B cell (primary cell): ENCODE data around the gene SRR. TPM values are rescaled to one million over a fixed set of nuclear protein-coding genes. Genes with fewer than 3 reads are reported as not detected.

ENCODE experiments used
- ATAC-seq: fragments of 200-7000 bp; cut with Tn5 transposase; one replicate; pipeline ENCODE4 v1.10.0; 2021; ENCODE audit warnings: low read depth, mild to moderate bottlenecking, moderate number of reproducible peaks, moderate library complexity
- CTCF ChIA-PET: fragments of 350-600 bp; sonication (Branson Sonifier 250); formaldehyde crosslinking; loops from one replicate; lab custom pipeline; 2021; ENCODE audit warnings: antibody characterized with exemption, inconsistent platforms; lab: Charles Lee
- POLR2A ChIA-PET: fragments of 350-600 bp; sonication (Branson Sonifier 250); formaldehyde crosslinking; loops from one replicate; lab custom pipeline; 2021; ENCODE audit warnings: antibody characterized with exemption; lab: Charles Lee
- DNase-seq: peaks from one replicate; pipeline ENCODE4 v3.0.0; 2013
- H2AFZ ChIP-seq: 2 replicates; pipeline ENCODE4 v1.6.1; 2012; ENCODE audit warnings: mild to moderate bottlenecking, low read depth, low read length; ENCODE audit not compliant: insufficient read depth, poor library complexity, severe bottlenecking
- H3K27ac ChIP-seq, 2 donors: 1 replicate in 1 of 2; 2 replicates in 1 of 2; pipeline ENCODE4 v1.5.1; 2012 to 2013; ENCODE audit warnings: low read length in 2 of 2, mild to moderate bottlenecking in 2 of 2, moderate library complexity in 1 of 2
- H3K27me3 ChIP-seq, 4 experiments: fragments of 200-600 bp in 1 of 4; sonication (generic) in 1 of 4; replicated peaks in 1 of 4; 1 replicate in 2 of 4; 2 replicates in 2 of 4; pipeline versions ENCODE4 v1.6.1 to v1.7.0; 2013 to 2016; ENCODE audit warnings: low read length in 3 of 4, mild to moderate bottlenecking in 2 of 4, mixed read lengths in 1 of 4, moderate library complexity in 1 of 4; ENCODE audit not compliant: insufficient read depth in 4 of 4, control insufficient read depth in 3 of 4; ENCODE audit errors: control extremely low read depth in 1 of 4
- H3K36me3 ChIP-seq, 2 experiments: replicated peaks in 1 of 2; 1 replicate in 1 of 2; 2 replicates in 1 of 2; pipeline versions ENCODE4 v1.6.1 to v1.7.1; 2013; ENCODE audit warnings: low read length in 1 of 2; ENCODE audit not compliant: insufficient read depth in 2 of 2, control insufficient read depth in 1 of 2; ENCODE audit errors: control extremely low read depth in 1 of 2, extremely low read depth in 1 of 2
- H3K4me1 ChIP-seq, 2 donors: fragments of 200-600 bp in 1 of 2; sonication (generic) in 1 of 2; 1 replicate in 1 of 2; 2 replicates in 1 of 2; pipeline versions ENCODE4 v1.5.1 to v1.6.1; 2013 to 2017; ENCODE audit warnings: low read length in 2 of 2; ENCODE audit not compliant: control insufficient read depth in 2 of 2, insufficient read depth in 2 of 2
- H3K4me2 ChIP-seq: replicated peaks from 2 replicates; pipeline ENCODE3; 2012; ENCODE audit warnings: mild to moderate bottlenecking, low read depth, low read length; ENCODE audit not compliant: poor library complexity, severe bottlenecking
- H3K4me3 ChIP-seq, 5 experiments: fragments of 200-600 bp in 1 of 5; sonication (generic) in 1 of 5; 1 replicate in 3 of 5; 2 replicates in 2 of 5; pipeline versions ENCODE4 v1.5.1 to v1.7.0; 2011 to 2016; ENCODE audit warnings: low read length in 4 of 5, mild to moderate bottlenecking in 4 of 5, low read depth in 2 of 5, control low read depth in 1 of 5, moderate library complexity in 1 of 5; ENCODE audit not compliant: insufficient read depth in 1 of 5; ENCODE audit errors: control extremely low read depth in 1 of 5, extremely low read depth in 1 of 5
- H3K79me2 ChIP-seq: fragments of 200-600 bp; sonication (generic); one replicate; pipeline ENCODE4 v1.6.0; 2016; ENCODE audit warnings: low read length; ENCODE audit not compliant: control insufficient read depth, insufficient read depth
- H3K9ac ChIP-seq: fragments of 200-600 bp; sonication (generic); 2 replicates; pipeline ENCODE4 v1.6.1; 2017; ENCODE audit warnings: mild to moderate bottlenecking, low read length, moderate library complexity
- H3K9me3 ChIP-seq, 3 donors: one replicate each; pipeline versions ENCODE4 v1.6.1 to v1.7.1; 2013; ENCODE audit warnings: low read length in 2 of 3; ENCODE audit not compliant: control insufficient read depth in 2 of 3, insufficient read depth in 1 of 3; ENCODE audit errors: control extremely low read depth in 1 of 3
- H4K20me1 ChIP-seq: 2 replicates; pipeline ENCODE4 v1.6.0; 2012; ENCODE audit warnings: mild to moderate bottlenecking, low read length; ENCODE audit not compliant: insufficient read depth, control insufficient read depth, poor library complexity, severe bottlenecking
- H3K27ac Mint-ChIP-seq: one replicate; pipeline ENCODE4 v1.8.0; 2021; ENCODE audit warnings: mixed read lengths
- H3K27me3 Mint-ChIP-seq: one replicate; pipeline ENCODE4 v1.8.0; 2021; ENCODE audit warnings: mixed read lengths
- H3K4me1 Mint-ChIP-seq: one replicate; pipeline ENCODE4 v1.8.0; 2021; ENCODE audit warnings: mixed read lengths
- H3K4me3 Mint-ChIP-seq: one replicate; pipeline ENCODE4 v1.8.0; 2021; ENCODE audit warnings: mixed read lengths
- H3K9me3 Mint-ChIP-seq: one replicate; pipeline ENCODE4 v1.8.0; 2022; ENCODE audit warnings: mixed read lengths; ENCODE audit not compliant: insufficient read depth
- EZH2 ChIP-seq: IDR thresholded peaks from 2 replicates; pipeline ENCODE4 v1.6.1; 2012; ENCODE audit warnings: borderline replicate concordance, low read depth, mild to moderate bottlenecking, moderate library complexity, low read length; ENCODE audit not compliant: insufficient read depth, poor library complexity, severe bottlenecking
- WGBS: methylation state at CpG from one replicate; pipeline ENCODE4 v1.1.5; 2013; ENCODE audit warnings: missing lambda C conversion rate; ENCODE audit not compliant: insufficient coverage; 5-methylcytosine and 5-hydroxymethylcytosine counted together
- intact Hi-C: fragments of 100-400 bp; cut with micrococcal nuclease; formaldehyde crosslinking; loops from one replicate; pipeline ENCODE4 v1.10.0; 2022
- polyA plus RNA-seq: library from polyadenylated mRNA; depleted of rRNA; stranded (reverse); fragments of >200 nt; gene quantifications from 2 replicates; pipeline ENCODE4 v1.2.3, GENCODE V29; 2012
- total RNA-seq, 2 donors: library from RNA; stranded (reverse); fragments of 120-200 nt in 1 of 2; gene quantifications; 1 replicate in 1 of 2; 2 replicates in 1 of 2; pipeline versions ENCODE4 v1.2.3 to v1.2.4, GENCODE V29; 2013 to 2022
- TF ChIP-seq, protein P1 (sequence below): fragments of 200-600 bp; IDR thresholded peaks from one replicate; pipeline ENCODE4 v1.8.0; 2022; ENCODE audit warnings: antibody characterized with exemption, mild to moderate bottlenecking

SRR gene
- total and polyA plus RNA-seq, 2 donors (not counting 1 experiment from before 2014, with no cell fraction given): 2.6 to 5.1 TPM

DNA sequence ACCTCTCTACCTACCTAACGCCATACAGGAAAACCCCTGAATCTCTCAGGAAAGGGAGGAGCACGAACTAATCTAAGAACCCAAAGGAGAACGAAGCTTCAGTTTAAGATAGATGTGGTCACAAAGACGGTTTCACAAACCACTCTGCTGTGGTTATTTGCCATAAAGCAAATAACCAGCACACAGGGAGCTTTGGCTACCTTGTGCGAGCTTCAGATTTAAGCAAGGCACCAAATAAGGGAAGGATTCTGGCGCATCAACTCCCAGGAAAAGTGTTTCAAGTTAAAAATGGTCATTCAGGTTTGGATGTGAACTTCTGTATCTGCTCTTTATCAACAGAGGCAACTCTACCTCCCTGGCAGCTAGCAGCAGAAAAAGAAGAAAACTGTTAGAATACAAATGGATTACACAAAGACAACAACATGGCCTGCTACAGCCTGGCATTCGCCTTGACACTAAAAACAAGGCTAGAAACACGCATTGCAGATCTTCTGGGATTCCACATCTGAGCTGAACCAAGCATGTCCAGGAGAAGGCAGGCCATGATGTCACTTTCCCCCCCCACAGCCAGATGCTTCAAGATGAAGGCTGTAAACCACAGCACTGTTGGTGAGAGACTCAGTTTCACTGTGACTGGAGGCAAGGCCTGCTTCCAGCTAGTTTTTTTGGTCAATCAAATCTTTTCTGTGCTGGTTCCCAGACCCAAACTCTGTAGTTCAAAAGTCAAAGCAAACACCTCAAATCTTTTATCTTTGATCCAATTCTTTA is 43.8 kb upstream of the SRR start:
- H3K27me3 Mint-ChIP-seq: no peaks in the 10 kb centered on the region
- peaks cover 34% of the 10 kb centered on the region for H3K79me2 ChIP-seq
- ChIA-PET CTCF (interaction anchor here (0.6 to 1.0 kb wide), 4 partner anchors 15 to 175 kb away, joined by 3 read pairs; no protein-coding TSS in a partner anchor), POLR2A (interaction anchor here (0.7 kb wide), 2 partner anchors 26 to 538 kb away, joined by 6 to 9 read pairs; no protein-coding TSS in a partner anchor)
- no peak overlapping the region for H2AFZ ChIP-seq
- peaks cover 0 to 12% of the 10 kb centered on the region in 2 donors for H3K4me1 ChIP-seq
- H3K4me2 ChIP-seq: peak overlapping the region; percentile 2
- no peak overlapping the region for H3K4me3 ChIP-seq
- 39% methylated on average over 7 of the region's 8 CpGs for WGBS
- peaks cover 0 to 12% of the 10 kb centered on the region in 2 experiments for H3K36me3 ChIP-seq
- ATAC-seq (no peak), DNase-seq (no peak)
- peaks cover 16% of the 10 kb centered on the region for H3K4me1 Mint-ChIP-seq
- no peaks in the 10 kb centered on the region for H3K27me3 ChIP-seq
- H3K27ac Mint-ChIP-seq: peak overlapping the region; percentile 17
- H3K9me3 Mint-ChIP-seq: no peaks in the 10 kb centered on the region
- peak overlapping the region; percentile 36 to 63 for H3K27ac ChIP-seq
- no peaks in the 10 kb centered on the region for H4K20me1 ChIP-seq
- H3K9me3 ChIP-seq: no peaks in the 10 kb centered on the region
- H3K4me3 Mint-ChIP-seq: no peak overlapping the region
- TF ChIP-seq, protein P1, sequence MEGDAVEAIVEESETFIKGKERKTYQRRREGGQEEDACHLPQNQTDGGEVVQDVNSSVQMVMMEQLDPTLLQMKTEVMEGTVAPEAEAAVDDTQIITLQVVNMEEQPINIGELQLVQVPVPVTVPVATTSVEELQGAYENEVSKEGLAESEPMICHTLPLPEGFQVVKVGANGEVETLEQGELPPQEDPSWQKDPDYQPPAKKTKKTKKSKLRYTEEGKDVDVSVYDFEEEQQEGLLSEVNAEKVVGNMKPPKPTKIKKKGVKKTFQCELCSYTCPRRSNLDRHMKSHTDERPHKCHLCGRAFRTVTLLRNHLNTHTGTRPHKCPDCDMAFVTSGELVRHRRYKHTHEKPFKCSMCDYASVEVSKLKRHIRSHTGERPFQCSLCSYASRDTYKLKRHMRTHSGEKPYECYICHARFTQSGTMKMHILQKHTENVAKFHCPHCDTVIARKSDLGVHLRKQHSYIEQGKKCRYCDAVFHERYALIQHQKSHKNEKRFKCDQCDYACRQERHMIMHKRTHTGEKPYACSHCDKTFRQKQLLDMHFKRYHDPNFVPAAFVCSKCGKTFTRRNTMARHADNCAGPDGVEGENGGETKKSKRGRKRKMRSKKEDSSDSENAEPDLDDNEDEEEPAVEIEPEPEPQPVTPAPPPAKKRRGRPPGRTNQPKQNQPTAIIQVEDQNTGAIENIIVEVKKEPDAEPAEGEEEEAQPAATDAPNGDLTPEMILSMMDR: no peak
- TF ChIP-seq EZH2: no peak
- H3K9ac ChIP-seq: no peak overlapping the region
- intact Hi-C loops: no loop called here

DNA sequence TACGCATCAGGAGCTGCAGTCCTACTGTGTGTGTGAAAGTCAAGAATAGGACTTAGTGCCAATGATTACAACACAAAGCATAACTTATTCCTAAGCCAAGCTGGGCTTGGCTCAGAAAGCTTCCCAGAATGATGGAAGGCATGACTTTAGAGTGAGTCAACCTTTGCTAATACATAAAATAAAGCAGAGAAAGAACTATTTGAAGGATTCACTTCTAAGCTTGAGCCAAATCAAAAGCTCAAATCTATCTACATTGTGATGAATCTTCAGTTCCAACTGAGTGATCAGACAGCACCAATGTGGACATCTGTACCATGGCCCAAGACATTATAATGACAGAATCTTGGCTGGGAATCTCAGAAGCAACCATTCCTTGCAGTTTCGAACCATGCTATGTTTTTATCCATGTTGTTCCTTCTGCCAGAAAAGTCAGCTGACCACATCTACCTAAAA is 41.6 kb upstream of the SRR start:
- H3K27me3 Mint-ChIP-seq: no peaks in the 10 kb centered on the region
- H3K4me1 Mint-ChIP-seq: peaks cover 29% of the 10 kb centered on the region
- 100% methylated on average over 1 of the region's 2 CpGs for WGBS
- Histone ChIP-seq H3K9ac (no peak overlapping the region), H3K9me3 (no peaks in the 10 kb centered on the region), H3K4me1 (peaks cover 15 to 32% of the 10 kb centered on the region in 2 donors), H3K4me2 (no peak overlapping the region), H3K27me3 (no peaks in the 10 kb centered on the region), H3K27ac (no peak overlapping the region), H2AFZ (no peak overlapping the region), H3K36me3 (peaks cover 0 to 14% of the 10 kb centered on the region in 2 experiments), H4K20me1 (no peaks in the 10 kb centered on the region), H3K4me3 (no peak overlapping the region), H3K79me2 (peaks cover 34% of the 10 kb centered on the region)
- TF ChIP-seq, protein P1: no peak
- TF ChIP-seq EZH2: no peak
- no peak overlapping the region for H3K4me3 Mint-ChIP-seq
- CTCF ChIA-PET: interaction anchor here (1.0 to 1.1 kb wide), 2 partner anchors 17 to 19 kb away, joined by 3 to 4 read pairs; no protein-coding TSS in a partner anchor
- ATAC-seq (no peak), DNase-seq (no peak)
- intact Hi-C loops: no loop called here
- POLR2A ChIA-PET: no interaction called here
- H3K27ac Mint-ChIP-seq: no peak overlapping the region
- no peaks in the 10 kb centered on the region for H3K9me3 Mint-ChIP-seq
